Neutrophil (primary cell): ENCODE data around the gene CPED1.
"Not testable (repeated sequence)": the region's sequence is repeated elsewhere in the genome, so short reads cannot be mapped to it uniquely, and the experiment has no call there.

Source experiments
- H3K27ac ChIP-seq: fragments of 200-600 bp; sonication (generic); 2 replicates; pipeline ENCODE4 v1.5.1; 2016; ENCODE audit warnings: mild to moderate bottlenecking, moderate library complexity
- H3K27me3 ChIP-seq: fragments of 200-600 bp; sonication (generic); 2 replicates; pipeline ENCODE4 v1.6.0; 2016; ENCODE audit warnings: mild to moderate bottlenecking
- H3K36me3 ChIP-seq: fragments of 200-600 bp; sonication (generic); 2 replicates; pipeline ENCODE4 v1.5.1; 2017
- H3K4me1 ChIP-seq, 2 experiments: fragments of 200-600 bp in 1 of 2; sonication (generic) in 1 of 2; 1 replicate in 1 of 2; 2 replicates in 1 of 2; pipeline versions ENCODE4 v1.5.1 to v1.6.1; 2013 to 2016; ENCODE audit warnings: low read depth in 1 of 2, low read length in 1 of 2, mild to moderate bottlenecking in 1 of 2, moderate library complexity in 1 of 2; ENCODE audit not compliant: control insufficient read depth in 1 of 2, insufficient read depth in 1 of 2
- H3K4me3 ChIP-seq, 2 experiments: fragments of 200-600 bp in 1 of 2; sonication (generic) in 1 of 2; 1 replicate in 1 of 2; 2 replicates in 1 of 2; pipeline ENCODE4 v1.5.1; 2013 to 2016; ENCODE audit warnings: low read depth in 1 of 2, low read length in 1 of 2, mild to moderate bottlenecking in 1 of 2, moderate library complexity in 1 of 2
- H3K9me3 ChIP-seq: fragments of 200-600 bp; sonication (generic); 2 replicates; pipeline ENCODE4 v1.5.1; 2016
- CTCF ChIP-seq: fragments of 200-600 bp; sonication (generic); IDR thresholded peaks from 2 replicates; pipeline ENCODE4 v1.5.1; 2016; ENCODE audit warnings: antibody characterized with exemption

The CPED1 gene

GRCh38 chr7:121029302-121029701 is 40.8 kb downstream of the CPED1 start:
- Histone ChIP-seq H3K36me3 (no peaks in the 10 kb centered on the region), H3K27me3 (no peaks in the 10 kb centered on the region), H3K4me1 (no peaks in the 10 kb centered on the region), H3K27ac (no peak overlapping the region), H3K9me3 (no peaks in the 10 kb centered on the region), H3K4me3 (no peak overlapping the region)
- no peak for TF ChIP-seq CTCF

- Histone ChIP-seq H3K4me3 (no peak overlapping the region), H3K27ac (no peak overlapping the region), H3K9me3 (no peaks in the 10 kb centered on the region), H3K36me3 (no peaks in the 10 kb centered on the region), H3K4me1 (no peaks in the 10 kb centered on the region), H3K27me3 (no peaks in the 10 kb centered on the region)
- no peak for TF ChIP-seq CTCF
These were observed 41.8 kb downstream of the CPED1 start for GRCh38 chr7:121030308-121030707.

GRCh38 chr7:121032645-121033460 is 44.3 kb downstream of the CPED1 start:
- no peaks in the 10 kb centered on the region for H3K36me3 ChIP-seq
- H3K9me3 ChIP-seq = no peaks in the 10 kb centered on the region
- H3K4me3 ChIP-seq = no peak overlapping the region
- no peak overlapping the region for H3K27ac ChIP-seq
- no peaks in the 10 kb centered on the region for H3K4me1 ChIP-seq
- no peaks in the 10 kb centered on the region for H3K27me3 ChIP-seq
- no peak for TF ChIP-seq CTCF

- H3K9me3 ChIP-seq = no peaks in the 10 kb centered on the region
These were observed 46.4 kb downstream of the CPED1 start for GRCh38 chr7:121034929-121035328.

GRCh38 chr7:121036776-121037175 is 48.3 kb downstream of the CPED1 start:
- not testable (repeated sequence) for H3K4me3 ChIP-seq, H3K4me1 ChIP-seq, H3K9me3 ChIP-seq

More at GRCh38 chr7:121034929-121035328, 46.4 kb downstream of the CPED1 start:
- no peak for TF ChIP-seq CTCF
- H3K27me3 ChIP-seq = no peaks in the 10 kb centered on the region
- no peak overlapping the region for H3K4me3 ChIP-seq
- H3K36me3 ChIP-seq = no peaks in the 10 kb centered on the region
- H3K27ac ChIP-seq = no peak overlapping the region
- no peaks in the 10 kb centered on the region for H3K4me1 ChIP-seq

GRCh38 chr7:121037329-121037728 is 48.8 kb downstream of the CPED1 start:
- H3K36me3 ChIP-seq, H3K9me3 ChIP-seq, H3K4me1 ChIP-seq, H3K27me3 ChIP-seq, H3K27ac ChIP-seq, H3K4me3 ChIP-seq: not testable (repeated sequence)

More at GRCh38 chr7:121036776-121037175, 48.3 kb downstream of the CPED1 start:
- not testable (repeated sequence) for H3K27ac ChIP-seq, H3K27me3 ChIP-seq, H3K36me3 ChIP-seq
